SU-DHL-6 (cell line): ENCODE measurements around the gene HAPLN2.

ENCODE experiments used
- EZH2phosphoT487 ChIP-seq: fragments of 200-600 bp; sonication (generic), shearing (Covaris generic); conservative IDR thresholded peaks from 2 replicates; pipeline ENCODE4 v1.6.1; 2018; ENCODE audit warnings: mild to moderate bottlenecking, antibody characterized with exemption, low read length, moderate library complexity, mixed read lengths
- TF ChIP-seq, protein P1 (sequence below): fragments of 200-600 bp; sonication (generic); IDR thresholded peaks from one replicate; pipeline ENCODE4 v1.5.1; 2017; ENCODE audit warnings: antibody characterized with exemption, mild to moderate bottlenecking, low read length, moderate library complexity; ENCODE audit not compliant: insufficient read depth, poor library complexity, severe bottlenecking

DNA sequence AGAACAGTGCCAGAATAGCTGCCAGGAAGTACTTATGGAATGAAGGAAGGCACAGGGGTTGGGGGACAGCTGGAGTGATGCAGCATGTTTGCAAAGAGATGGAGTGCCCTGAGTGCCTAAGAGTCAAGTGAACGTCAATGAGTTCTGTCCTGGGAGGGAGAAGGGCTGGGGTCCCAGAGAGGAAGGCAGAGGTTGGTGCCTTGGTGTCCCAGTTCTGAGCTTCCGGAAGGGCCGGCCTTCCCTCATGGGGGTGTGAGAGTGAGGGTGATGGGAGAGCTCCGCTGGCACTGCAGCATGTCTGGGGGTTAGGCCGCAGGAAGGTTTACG is 40.4 kb downstream of the HAPLN2 start:
- TF ChIP-seq, protein P1, sequence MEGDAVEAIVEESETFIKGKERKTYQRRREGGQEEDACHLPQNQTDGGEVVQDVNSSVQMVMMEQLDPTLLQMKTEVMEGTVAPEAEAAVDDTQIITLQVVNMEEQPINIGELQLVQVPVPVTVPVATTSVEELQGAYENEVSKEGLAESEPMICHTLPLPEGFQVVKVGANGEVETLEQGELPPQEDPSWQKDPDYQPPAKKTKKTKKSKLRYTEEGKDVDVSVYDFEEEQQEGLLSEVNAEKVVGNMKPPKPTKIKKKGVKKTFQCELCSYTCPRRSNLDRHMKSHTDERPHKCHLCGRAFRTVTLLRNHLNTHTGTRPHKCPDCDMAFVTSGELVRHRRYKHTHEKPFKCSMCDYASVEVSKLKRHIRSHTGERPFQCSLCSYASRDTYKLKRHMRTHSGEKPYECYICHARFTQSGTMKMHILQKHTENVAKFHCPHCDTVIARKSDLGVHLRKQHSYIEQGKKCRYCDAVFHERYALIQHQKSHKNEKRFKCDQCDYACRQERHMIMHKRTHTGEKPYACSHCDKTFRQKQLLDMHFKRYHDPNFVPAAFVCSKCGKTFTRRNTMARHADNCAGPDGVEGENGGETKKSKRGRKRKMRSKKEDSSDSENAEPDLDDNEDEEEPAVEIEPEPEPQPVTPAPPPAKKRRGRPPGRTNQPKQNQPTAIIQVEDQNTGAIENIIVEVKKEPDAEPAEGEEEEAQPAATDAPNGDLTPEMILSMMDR: no peak
- no peak for TF ChIP-seq EZH2phosphoT487
